Spleen (tissue), 11 donors: ENCODE results near the gene SLC25A28. TPM values are rescaled to one million over a fixed set of nuclear protein-coding genes. Genes with fewer than 3 reads are reported as not detected.
A peak's percentile ranks its signal among the peaks of the same experiment; 100 is the strongest.

Experiments used
- DNase-seq: peaks from one replicate; pipeline ENCODE4 v3.0.0-alpha.2; 2020
- H3K27ac ChIP-seq, 8 donors: fragments of 200-600 bp; sonication (generic) in 7 of 8; 1 replicate in 4 of 8; 2 replicates in 4 of 8; pipeline versions ENCODE4 v1.5.0 to v1.8.0; 2016 to 2021; ENCODE audit warnings: inconsistent platforms in 4 of 8, mild to moderate bottlenecking in 4 of 8, moderate library complexity in 1 of 8
- H3K27me3 ChIP-seq, 7 donors: fragments of 200-600 bp; sonication (generic) in 6 of 7; replicated peaks in 1 of 7; 1 replicate in 4 of 7; 2 replicates in 3 of 7; pipeline versions ENCODE4 v1.5.0 to v1.8.0; 2016 to 2021; ENCODE audit warnings: inconsistent platforms in 3 of 7, mild to moderate bottlenecking in 1 of 7
- H3K36me3 ChIP-seq, 6 donors: fragments of 200-600 bp; sonication (generic) in 5 of 6; 1 replicate in 4 of 6; 2 replicates in 2 of 6; pipeline versions ENCODE4 v1.5.0 to v1.8.0; 2016 to 2021; ENCODE audit warnings: inconsistent platforms in 2 of 6
- H3K4me1 ChIP-seq, 6 donors: fragments of 200-600 bp; sonication (generic) in 5 of 6; 1 replicate in 3 of 6; 2 replicates in 3 of 6; pipeline versions ENCODE4 v1.5.0 to v1.8.0; 2016 to 2021; ENCODE audit warnings: inconsistent platforms in 3 of 6
- H3K4me3 ChIP-seq, 8 donors: fragments of 200-600 bp; sonication (generic) in 7 of 8; 1 replicate in 4 of 8; 2 replicates in 4 of 8; pipeline versions ENCODE4 v1.5.0 to v1.8.0; 2016 to 2021; ENCODE audit warnings: inconsistent platforms in 4 of 8, mild to moderate bottlenecking in 4 of 8, moderate library complexity in 2 of 8
- H3K9me3 ChIP-seq, 8 donors: fragments of 200-600 bp; sonication (generic) in 7 of 8; 1 replicate in 4 of 8; 2 replicates in 4 of 8; pipeline versions ENCODE4 v1.5.0 to v1.8.0; 2016 to 2021; ENCODE audit warnings: inconsistent platforms in 4 of 8
- CTCF ChIP-seq, 11 experiments: fragments of 200-600 bp in 7 of 11; fragments of 450-650 bp in 4 of 11; sonication (generic) in 4 of 11; IDR thresholded peaks in 8 of 11; conservative IDR thresholded peaks in 3 of 11; 1 replicate in 7 of 11; 2 replicates in 4 of 11; pipeline versions ENCODE4 v1.4.0 to v1.8.0; 2016 to 2021; ENCODE audit warnings: antibody characterized with exemption in 11 of 11, inconsistent platforms in 4 of 11, mild to moderate bottlenecking in 1 of 11
- POLR2A ChIP-seq, 3 donors: fragments of 450-650 bp; IDR thresholded peaks; one replicate each; pipeline ENCODE4 v1.5.1; 2017; ENCODE audit warnings: antibody characterized with exemption in 3 of 3, mild to moderate bottlenecking in 1 of 3
- POLR2AphosphoS5 ChIP-seq, 3 donors: sonication (generic); formaldehyde crosslinking; IDR thresholded peaks; one replicate each; pipeline ENCODE4 v1.5.1; 2017; ENCODE audit warnings: antibody characterized with exemption in 3 of 3
- WGBS, 5 donors: extraction: QIAGEN DNeasy Blood & Tissue Kit in 3 of 5; methylation state at CpG; one replicate each; pipeline versions ENCODE4 v1.1.5 to v1.1.7; 2013 to 2018; 5-methylcytosine and 5-hydroxymethylcytosine counted together
- intact Hi-C: fragments of 100-400 bp; cut with DNase I; formaldehyde crosslinking; loops from one replicate; pipeline ENCODE4 v1.15.0; 2023; ENCODE audit warnings: low total_unique reads
- polyA plus RNA-seq, 3 donors: library from polyadenylated mRNA; stranded (reverse); fragments of 200-250 nt; gene quantifications; one replicate each; pipeline ENCODE4 v1.2.1, GENCODE V29; 2013
- total RNA-seq, 7 donors: library from RNA; depleted of rRNA in 3 of 7; stranded (reverse); fragments of >200 nt in 3 of 7; fragmentation: NEBNext Ultra II Directional in 4 of 7; extraction: Animal tissue kit (Norgen Biotek cat#: 25700) in 4 of 7; gene quantifications; one replicate each; pipeline versions ENCODE4 v1.1.0 to v1.2.1, GENCODE V29; 2016 to 2021
- donor health status: healthy with polysubstance abuse.
- donor health status: DM: no; HTN: no; CAD: no; lungs with moderate emphysema.
- donor health status: DM: no; HTN: no; CAD: no.
- donor health status: Bipolar disorder and iron deficiency.
- donor health status: healthy.
- donor health status: DM: no; HTN: no; CAD: no.
- donor health status: DM: yes; HTN: yes; CAD: no.

Gene SLC25A28
- total and polyA plus RNA-seq, 10 donors: 33.9 to 120 (median 56.3) TPM

GRCh38 chr10:99659031-99659867 lies 39.0 kb upstream of the SLC25A28 start, which contains the start of gene ENTPD7:
TSS of gene ENTPD7 (plus strand) at chr10:99659509. CDS start at chr10:99659957, 448 bp downstream.
- Histone ChIP-seq H3K9me3 (no peaks in the 10 kb centered on the region), H3K27ac (peak within 1 kb of the TSS; percentile 39 to 86 (median 68)), H3K27me3 (no peaks in the 10 kb centered on the region), H3K4me3 (peak within 1 kb of the TSS; percentile 56 to 98 (median 86)), H3K4me1 (peaks cover 4 to 73% (median 29%) of the 10 kb centered on the region in 6 donors), H3K36me3 (peaks cover 0 to 16% (median 3%) of the 10 kb centered on the region in 6 donors)
- TF ChIP-seq POLR2AphosphoS5 (IDR thresholded peaks at IDR 0.05) (peak; percentile 62 to 87 (median 80)), POLR2A (IDR thresholded peaks at IDR 0.05) (peak in 1 of 3 donors; percentile 14), CTCF (IDR thresholded peaks at IDR 0.05 in 8 of 11, conservative IDR thresholded peaks at IDR 0.05 in 3 of 11) (peak; percentile 40 to 77 (median 68))
- intact Hi-C loops: no loop called here
- 0 to 1% (median 0%) methylated on average over 42 to 71 of the region's 71 CpGs for WGBS, 5 donors
- peak; percentile 99 for DNase-seq

GRCh38 chr10:99658622-99659030 lies 38.4 kb upstream of the SLC25A28 start:
- no peaks in the 10 kb centered on the region for H3K9me3 ChIP-seq
- peak; percentile 90 for DNase-seq
- peak overlapping the region; percentile 56 to 98 (median 86) for H3K4me3 ChIP-seq
- H3K27me3 ChIP-seq: no peaks in the 10 kb centered on the region
- 11 to 41% (median 13%) methylated on average over 24 of the region's 24 CpGs for WGBS, 5 donors
- intact Hi-C loops: no loop called here
- H3K4me1 ChIP-seq: peaks cover 4 to 73% (median 29%) of the 10 kb centered on the region in 6 donors
- peaks cover 0 to 13% (median 3%) of the 10 kb centered on the region in 6 donors for H3K36me3 ChIP-seq
- H3K27ac ChIP-seq: peak overlapping the region; percentile 27 to 86 (median 68)
- TF ChIP-seq CTCF (IDR thresholded peaks at IDR 0.05 in 8 of 11, conservative IDR thresholded peaks at IDR 0.05 in 3 of 11) (no peak), POLR2A (IDR thresholded peaks at IDR 0.05) (no peak), POLR2AphosphoS5 (IDR thresholded peaks at IDR 0.05) (no peak)

- H3K4me3 ChIP-seq: no peak overlapping the region
- H3K4me1 ChIP-seq: peaks cover 4 to 56% (median 26%) of the 10 kb centered on the region in 6 donors
- no peaks in the 10 kb centered on the region for H3K9me3 ChIP-seq
- intact Hi-C loops: no loop called here
- no peak for DNase-seq
- H3K36me3 ChIP-seq: peaks cover 0 to 2% (median 0%) of the 10 kb centered on the region in 6 donors
- H3K27ac ChIP-seq: peak overlapping the region in 7 of 8 donors; percentile 3 to 86 (median 72)
- no peaks in the 10 kb centered on the region for H3K27me3 ChIP-seq
- 0 to 52% (median 1%) methylated on average over 1 of the region's 1 CpG for WGBS, 5 donors
- TF ChIP-seq POLR2A (IDR thresholded peaks at IDR 0.05): no peak
- no peak for TF ChIP-seq CTCF (IDR thresholded peaks at IDR 0.05 in 8 of 11, conservative IDR thresholded peaks at IDR 0.05 in 3 of 11)
- TF ChIP-seq POLR2AphosphoS5 (IDR thresholded peaks at IDR 0.05): no peak
Measured at GRCh38 chr10:99656199-99657064, 36.2 kb upstream of the SLC25A28 start.
